Thoracic aorta (tissue), 2 donors: ENCODE data around the gene BMPR1A. TPM values are rescaled to one million over a fixed set of nuclear protein-coding genes. Genes with fewer than 3 reads are reported as not detected.

Source experiments
- ATAC-seq: fragments of 150-250 bp; one replicate; pipeline ENCODE4 v1.8.0; 2017; ENCODE audit warnings: low read depth; ENCODE audit not compliant: insufficient number of reproducible peaks, low FRiP score
- DNase-seq: peaks from one replicate; pipeline ENCODE4 v3.0.0-alpha.2; 2020; ENCODE audit warnings: low spot score
- H3K27ac ChIP-seq, 2 donors: fragments of 200-600 bp; sonication (generic); 1 replicate in 1 of 2; 2 replicates in 1 of 2; pipeline ENCODE4 v1.5.1; 2016; ENCODE audit warnings: mild to moderate bottlenecking in 2 of 2, moderate library complexity in 2 of 2
- H3K27me3 ChIP-seq: fragments of 200-600 bp; sonication (generic); replicated peaks from 2 replicates; pipeline ENCODE4 v1.6.0; 2016; ENCODE audit warnings: mild to moderate bottlenecking; ENCODE audit not compliant: insufficient read depth
- H3K36me3 ChIP-seq: fragments of 200-600 bp; sonication (generic); one replicate; pipeline ENCODE4 v1.5.1; 2016
- H3K4me1 ChIP-seq, 2 donors: fragments of 200-600 bp; sonication (generic); 1 replicate in 1 of 2; 2 replicates in 1 of 2; pipeline versions ENCODE4 v1.5.1 to v1.6.0; 2016; ENCODE audit warnings: low read depth in 2 of 2, mild to moderate bottlenecking in 1 of 2; ENCODE audit not compliant: control insufficient read depth in 1 of 2
- H3K4me3 ChIP-seq: fragments of 200-600 bp; sonication (generic); 2 replicates; pipeline ENCODE4 v1.5.1; 2016; ENCODE audit warnings: mild to moderate bottlenecking
- H3K9me3 ChIP-seq: fragments of 200-600 bp; sonication (generic); 2 replicates; pipeline ENCODE4 v1.5.1; 2016
- total RNA-seq, 2 donors: library from RNA; depleted of rRNA; stranded (reverse); fragments of >200 nt; gene quantifications; one replicate each; pipeline versions ENCODE4 v1.1.0 to v1.2.3, GENCODE V29; 2016
- TF ChIP-seq, protein P1 (sequence below): fragments of 200-600 bp; sonication (generic); IDR thresholded peaks from one replicate; pipeline ENCODE4 v1.5.1; 2019; ENCODE audit warnings: antibody characterized with exemption

BMPR1A gene
- total RNA-seq, 2 donors from 2014 or later: 69.0 to 130 TPM

DNA sequence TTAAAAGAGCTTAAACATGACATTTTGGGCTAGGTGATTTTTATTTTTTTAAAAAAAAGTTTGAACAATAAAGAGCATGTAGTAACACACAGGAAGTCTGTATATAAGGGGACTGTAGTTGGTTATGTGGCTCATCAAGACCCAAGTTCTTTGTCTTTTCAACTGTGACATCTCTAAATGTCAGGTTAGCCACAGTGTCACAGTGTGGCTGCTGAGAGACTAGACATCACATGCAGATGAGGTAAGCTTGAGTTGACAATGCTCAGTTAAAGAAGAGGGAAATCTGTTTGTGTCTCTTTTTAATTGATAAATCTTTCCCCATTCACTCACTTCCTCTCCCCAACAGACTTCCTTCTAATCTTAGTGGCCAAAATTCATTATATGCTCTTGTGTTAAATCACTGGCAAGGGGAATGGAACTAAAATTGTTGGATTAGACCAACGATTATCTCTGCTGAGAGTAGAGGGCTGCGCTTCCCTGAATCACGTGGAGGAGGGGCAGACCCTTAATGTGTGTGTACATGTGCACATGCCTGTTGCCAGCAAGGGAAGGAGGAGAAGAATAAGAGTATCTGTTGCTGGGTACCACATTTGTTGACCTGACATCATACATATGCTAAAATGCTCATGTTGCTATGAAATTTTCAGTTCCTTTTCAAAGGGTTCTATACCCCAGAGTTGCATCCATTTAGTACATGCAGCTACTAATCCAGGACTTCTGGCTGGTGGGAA is 122.7 kb downstream of the BMPR1A start:
- Histone ChIP-seq H3K27me3 (no peaks in the 10 kb centered on the region), H3K4me1 (peaks cover 0 to 10% of the 10 kb centered on the region in 2 donors), H3K4me3 (no peak overlapping the region), H3K9me3 (no peaks in the 10 kb centered on the region), H3K36me3 (peaks cover 8% of the 10 kb centered on the region), H3K27ac (no peak overlapping the region)
- no peak for DNase-seq
- ATAC-seq: no peak
- TF ChIP-seq, protein P1, sequence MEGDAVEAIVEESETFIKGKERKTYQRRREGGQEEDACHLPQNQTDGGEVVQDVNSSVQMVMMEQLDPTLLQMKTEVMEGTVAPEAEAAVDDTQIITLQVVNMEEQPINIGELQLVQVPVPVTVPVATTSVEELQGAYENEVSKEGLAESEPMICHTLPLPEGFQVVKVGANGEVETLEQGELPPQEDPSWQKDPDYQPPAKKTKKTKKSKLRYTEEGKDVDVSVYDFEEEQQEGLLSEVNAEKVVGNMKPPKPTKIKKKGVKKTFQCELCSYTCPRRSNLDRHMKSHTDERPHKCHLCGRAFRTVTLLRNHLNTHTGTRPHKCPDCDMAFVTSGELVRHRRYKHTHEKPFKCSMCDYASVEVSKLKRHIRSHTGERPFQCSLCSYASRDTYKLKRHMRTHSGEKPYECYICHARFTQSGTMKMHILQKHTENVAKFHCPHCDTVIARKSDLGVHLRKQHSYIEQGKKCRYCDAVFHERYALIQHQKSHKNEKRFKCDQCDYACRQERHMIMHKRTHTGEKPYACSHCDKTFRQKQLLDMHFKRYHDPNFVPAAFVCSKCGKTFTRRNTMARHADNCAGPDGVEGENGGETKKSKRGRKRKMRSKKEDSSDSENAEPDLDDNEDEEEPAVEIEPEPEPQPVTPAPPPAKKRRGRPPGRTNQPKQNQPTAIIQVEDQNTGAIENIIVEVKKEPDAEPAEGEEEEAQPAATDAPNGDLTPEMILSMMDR: no peak

GRCh38 chr10:86880971-86881370 is 124.6 kb downstream of the BMPR1A start:
- H3K4me1 ChIP-seq: peaks cover 0 to 6% of the 10 kb centered on the region in 2 donors
- TF ChIP-seq, protein P1: no peak
- no peak overlapping the region for H3K27ac ChIP-seq
- peaks cover 7% of the 10 kb centered on the region for H3K36me3 ChIP-seq
- DNase-seq (no peak), ATAC-seq (no peak)
- no peaks in the 10 kb centered on the region for H3K9me3 ChIP-seq
- no peak overlapping the region for H3K4me3 ChIP-seq
- no peaks in the 10 kb centered on the region for H3K27me3 ChIP-seq

DNA sequence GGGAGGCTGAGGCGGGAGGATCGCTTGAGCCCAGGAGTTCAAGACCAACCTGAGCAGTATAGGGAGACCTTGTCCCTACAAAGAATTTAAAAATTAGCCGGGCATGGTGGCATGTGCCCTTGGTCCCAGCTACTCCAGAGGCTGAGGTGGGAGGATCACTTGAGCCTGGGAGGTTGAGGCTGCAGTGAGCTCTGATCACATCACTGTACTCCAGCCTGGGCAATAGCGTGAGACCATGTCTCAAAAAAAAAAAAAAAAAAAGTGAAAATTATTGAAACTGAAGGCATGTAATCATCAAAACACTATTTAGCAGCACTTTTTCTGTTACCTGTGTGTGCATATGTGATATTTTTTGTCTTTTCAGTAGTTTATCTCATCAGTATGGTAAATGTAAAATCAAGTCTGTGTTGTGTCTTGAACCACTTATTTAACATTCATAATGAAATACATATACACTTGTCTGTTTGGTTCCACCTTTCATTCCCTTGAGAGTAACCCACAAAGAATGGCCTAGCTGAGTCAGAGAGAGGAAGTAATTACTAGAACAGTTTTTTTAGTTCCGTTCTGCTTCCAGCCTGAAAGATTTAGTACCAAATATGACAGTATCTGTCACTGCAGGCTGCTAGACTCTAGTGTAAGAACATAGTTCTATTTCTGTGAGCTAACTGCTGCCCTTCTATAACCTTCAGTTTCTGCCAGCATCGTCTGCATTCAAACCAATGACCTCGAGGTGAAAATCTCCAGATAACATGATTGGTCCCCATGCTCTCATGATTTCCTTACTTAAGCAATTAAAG is 132.4 kb downstream of the BMPR1A start:
- Histone ChIP-seq H3K4me1 (peaks cover 10 to 26% of the 10 kb centered on the region in 2 donors), H3K4me3 (no peak overlapping the region), H3K36me3 (peaks cover 3% of the 10 kb centered on the region), H3K27ac (peak overlapping the region; percentile 65 to 70), H3K27me3 (no peaks in the 10 kb centered on the region), H3K9me3 (no peaks in the 10 kb centered on the region)
- TF ChIP-seq, protein P1: no peak
- no peak for DNase-seq
- peak; percentile 77 for ATAC-seq

- no peak for DNase-seq
- H3K27ac ChIP-seq: peak overlapping the region; percentile 65 to 70
- H3K36me3 ChIP-seq: peaks cover 6% of the 10 kb centered on the region
- H3K4me1 ChIP-seq: peaks cover 10 to 26% of the 10 kb centered on the region in 2 donors
- TF ChIP-seq, protein P1: no peak
- H3K9me3 ChIP-seq: no peaks in the 10 kb centered on the region
- no peak overlapping the region for H3K4me3 ChIP-seq
- ATAC-seq: no peak
- no peaks in the 10 kb centered on the region for H3K27me3 ChIP-seq
Observed at GRCh38 chr10:86889997-86890396, 133.6 kb downstream of the BMPR1A start.

DNA sequence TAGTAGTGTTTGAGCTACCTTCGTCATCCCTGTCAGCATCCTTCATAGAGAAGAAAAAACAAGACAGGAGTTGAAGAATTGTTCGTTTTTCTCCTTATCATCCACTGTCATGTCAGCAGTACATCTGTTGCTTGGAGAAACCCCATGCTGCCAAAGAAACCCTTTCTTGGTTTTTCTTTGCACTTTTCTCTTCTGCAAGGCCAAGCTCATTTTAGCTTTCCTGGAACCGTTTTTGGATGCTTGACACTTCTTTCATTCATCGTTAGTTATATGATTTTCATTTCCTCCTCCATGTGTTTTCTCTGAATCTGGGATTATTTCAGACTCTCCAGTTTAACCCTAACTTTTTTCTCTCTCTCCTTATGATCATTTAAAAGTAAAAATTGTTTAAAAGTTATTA is 142.1 kb downstream of the BMPR1A start:
- H3K36me3 ChIP-seq: peaks cover 4% of the 10 kb centered on the region
- H3K4me3 ChIP-seq: no peak overlapping the region
- peaks cover 6 to 34% of the 10 kb centered on the region in 2 donors for H3K4me1 ChIP-seq
- H3K27ac ChIP-seq: no peak overlapping the region
- no peaks in the 10 kb centered on the region for H3K9me3 ChIP-seq
- TF ChIP-seq, protein P1: no peak
- ATAC-seq: no peak
- H3K27me3 ChIP-seq: no peaks in the 10 kb centered on the region
- DNase-seq: no peak
